ENCODE measurements around the gene SPDYE5. TPM values are rescaled to one million over a fixed set of nuclear protein-coding genes. Genes with fewer than 3 reads are reported as not detected.
A peak's percentile ranks its signal among the peaks of the same experiment; 100 is the strongest.
"Not testable (repeated sequence)": the region's sequence is repeated elsewhere in the genome, so short reads cannot be mapped to it uniquely, and the experiment has no call there.

SPDYE5 gene
- total and polyA plus RNA-seq, 2 of the 4 experiments (the other 2 are of a cell fraction): not detected

GRCh38 chr7:75442465-75443111 is 49.5 kb upstream of the SPDYE5 start:
- no CpG with 5 or more reads among the region's 76 CpGs for WGBS, 2 experiments (ENCODE audit: extremely low coverage in 2 of 2, insufficient read length in 1 of 2)
- peak overlapping the region; percentile 97 for H3K9ac ChIP-seq (ENCODE audit: low read depth, low read length)
- H2BK20ac ChIP-seq (ENCODE audit: low read depth, low read length); H3K4me1 ChIP-seq (ENCODE audit: control insufficient read depth, insufficient read depth, low read length); H2AK5ac ChIP-seq (ENCODE audit: low read depth, low read length); H3K9me1 ChIP-seq (ENCODE audit: insufficient read depth, low read length); intact Hi-C loops (cut with micrococcal nuclease); H3K9me3 ChIP-seq (ENCODE audit: control insufficient read depth, insufficient read depth, low read length); H2BK120ac ChIP-seq (ENCODE audit: low read depth, low read length); H4K20me1 ChIP-seq (ENCODE audit: insufficient read depth, low read length); H2AFZ ChIP-seq (replicated peaks; ENCODE audit: low read length, poor library complexity); CTCF ChIA-PET; BruUV-seq (replicated peaks); H2AK9ac ChIP-seq (replicated peaks; ENCODE audit: low read depth, low read length, poor library complexity); in situ Hi-C loops (cut with MboI; ENCODE audit: low sequenced_read_pairs); dilution Hi-C loops (cut with HindIII; ENCODE audit: low sequenced_read_pairs, unreplicated experiment); POLR2A ChIA-PET (ENCODE audit: unreplicated experiment); H4K91ac ChIP-seq (ENCODE audit: insufficient read depth, low read depth, low read length); H2BK15ac ChIP-seq (ENCODE audit: low read depth, low read length); H3K27me3 ChIP-seq (ENCODE audit: control insufficient read depth, insufficient read depth, low read length): not testable (repeated sequence)
- H4K5ac ChIP-seq (ENCODE audit: low read depth, low read length): peak overlapping the region; percentile 98
- peak overlapping the region; percentile 98 for H3K27ac ChIP-seq (ENCODE audit: insufficient read depth, low read length)
- peak overlapping the region; percentile 93 for H3K14ac ChIP-seq (replicated peaks; ENCODE audit: low read depth, low read length)
- peak overlapping the region; percentile 62 for H2BK5ac ChIP-seq (ENCODE audit: low read depth, low read length, poor library complexity, severe bottlenecking)
- H3K79me1 ChIP-seq (ENCODE audit: low read depth in 1 of 2, low read length in 2 of 2): peaks cover 13 to 18% of the 10 kb centered on the region in 2 experiments
- H3K36me3 ChIP-seq (ENCODE audit: control insufficient read depth, insufficient read depth, low read length): peaks cover 18% of the 10 kb centered on the region
- H3K18ac ChIP-seq (ENCODE audit: low read depth, low read length): peak overlapping the region; percentile 74
- DNase-seq: peak; percentile 4
- peak overlapping the region; percentile 59; the same call in 1 of the 2 replicates for H3K23ac ChIP-seq (ENCODE audit: low read depth, low read length)
- peak overlapping the region; percentile 89 to 96 for H4K8ac ChIP-seq (ENCODE audit: low read depth in 2 of 2, low read length in 2 of 2)
- H3K4me3 ChIP-seq (ENCODE audit: insufficient read depth, low read depth, low read length): peak overlapping the region; percentile 98
- peak overlapping the region; percentile 84; the same call in 1 of the 2 replicates for H3K4ac ChIP-seq (ENCODE audit: low read depth, low read length)
- peak overlapping the region; percentile 96 for H3K4me2 ChIP-seq (ENCODE audit: low read depth, low read length)
- peak overlapping the region; percentile 71 for H3K56ac ChIP-seq (ENCODE audit: extremely low read depth, insufficient read depth, low read length)
- ATAC-seq (ENCODE audit: low read depth): peak; percentile 96
- peak; percentile 40; the same call in 1 of the 2 replicates for TF ChIP-seq POLR2A (IDR thresholded peaks at IDR 0.05; ENCODE audit: low read depth, low read length)

GRCh38 chr7:75449946-75450345 is 42.2 kb upstream of the SPDYE5 start:
- H3K9me1 ChIP-seq (ENCODE audit: insufficient read depth, low read length); POLR2A ChIA-PET (ENCODE audit: unreplicated experiment); H2BK5ac ChIP-seq (ENCODE audit: low read depth, low read length, poor library complexity, severe bottlenecking); H3K4me1 ChIP-seq (ENCODE audit: control insufficient read depth, insufficient read depth, low read length); H2BK20ac ChIP-seq (ENCODE audit: low read depth, low read length); H3K36me3 ChIP-seq (ENCODE audit: control insufficient read depth, insufficient read depth, low read length); H2AFZ ChIP-seq (replicated peaks; ENCODE audit: low read length, poor library complexity); H3K14ac ChIP-seq (replicated peaks; ENCODE audit: low read depth, low read length); H3K23ac ChIP-seq (ENCODE audit: low read depth, low read length); H3K56ac ChIP-seq (ENCODE audit: extremely low read depth, insufficient read depth, low read length); H2BK15ac ChIP-seq (ENCODE audit: low read depth, low read length); in situ Hi-C loops (cut with MboI; ENCODE audit: low sequenced_read_pairs); H3K9me3 ChIP-seq (ENCODE audit: control insufficient read depth, insufficient read depth, low read length); H4K5ac ChIP-seq (ENCODE audit: low read depth, low read length); dilution Hi-C loops (cut with HindIII; ENCODE audit: low sequenced_read_pairs, unreplicated experiment); H3K9ac ChIP-seq (ENCODE audit: low read depth, low read length); CTCF ChIA-PET; H4K8ac ChIP-seq (ENCODE audit: low read depth in 2 of 2, low read length in 2 of 2); H4K91ac ChIP-seq (ENCODE audit: insufficient read depth, low read depth, low read length); H3K27ac ChIP-seq (ENCODE audit: insufficient read depth, low read length); H2BK120ac ChIP-seq (ENCODE audit: low read depth, low read length); H4K20me1 ChIP-seq (ENCODE audit: insufficient read depth, low read length); BruUV-seq (replicated peaks); H3K27me3 ChIP-seq (ENCODE audit: control insufficient read depth, insufficient read depth, low read length); H2AK9ac ChIP-seq (replicated peaks; ENCODE audit: low read depth, low read length, poor library complexity); H3K4me3 ChIP-seq (ENCODE audit: insufficient read depth, low read depth, low read length); H3K18ac ChIP-seq (ENCODE audit: low read depth, low read length); H3K79me1 ChIP-seq (ENCODE audit: low read depth in 1 of 2, low read length in 2 of 2); H3K4ac ChIP-seq (ENCODE audit: low read depth, low read length); H3K4me2 ChIP-seq (ENCODE audit: low read depth, low read length); DNase-seq; intact Hi-C loops (cut with micrococcal nuclease); H2AK5ac ChIP-seq (ENCODE audit: low read depth, low read length): not testable (repeated sequence)
- WGBS, 2 experiments (ENCODE audit: extremely low coverage in 2 of 2, insufficient read length in 1 of 2): no CpG with 5 or more reads among the region's 5 CpGs
- peak; percentile 69 for ATAC-seq (ENCODE audit: low read depth)
